GM18907 (cell line): ENCODE measurements around the gene NDUFB1.

Experiments used
- ATAC-seq: cut with Tn5 transposase; IDR thresholded peaks from one replicate; pipeline ENCODE4 v1.9.1; 2021; ENCODE audit warnings: mild to moderate bottlenecking, moderate library complexity; ENCODE audit not compliant: unreplicated experiment

NDUFB1 gene

DNA sequence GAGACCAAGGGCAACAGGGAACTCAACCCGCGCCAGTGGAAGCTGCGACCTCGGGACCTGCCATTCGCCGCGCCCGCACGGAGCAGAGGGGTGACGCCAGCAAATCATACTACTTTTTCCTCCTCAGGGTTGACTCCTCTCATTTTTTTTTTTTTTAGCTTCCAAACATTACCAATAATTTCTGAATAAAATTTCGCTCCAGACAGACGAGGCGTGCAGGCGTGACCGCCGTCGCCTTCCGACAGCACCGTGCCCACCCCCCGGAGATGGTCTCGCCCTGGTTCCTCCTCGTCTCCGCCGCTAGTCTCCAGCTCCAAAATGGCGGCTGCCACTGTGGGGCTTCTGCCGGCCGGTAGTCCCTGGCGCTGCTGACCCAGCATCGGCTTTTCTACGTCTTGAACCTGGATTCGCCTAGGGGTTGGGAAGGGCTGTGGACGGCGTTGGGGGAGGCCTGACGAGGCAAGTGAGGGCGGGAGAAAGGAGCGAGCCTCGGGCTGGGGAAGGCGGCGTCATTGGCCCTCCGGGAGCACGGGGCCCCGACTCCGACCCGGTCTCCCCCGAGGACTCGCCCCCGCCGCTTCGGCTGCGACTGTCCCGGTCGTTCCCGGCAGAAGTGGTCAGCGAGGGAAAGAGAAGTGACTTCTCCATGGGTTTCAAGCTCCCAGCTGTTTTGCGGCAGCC, at the start of gene NDUFB1, which contains the start of gene CPSF2:
Gene NDUFB1 (minus strand): TSS at position 37 of the 681 bp plus-strand sequence. CDS start 4,069 bp downstream, outside the sequence.
Gene CPSF2 (plus strand): TSS at position 300 of the 681 bp plus-strand sequence. CDS start 9,016 bp downstream, outside the sequence.
- peak; percentile 87 for ATAC-seq

DNA sequence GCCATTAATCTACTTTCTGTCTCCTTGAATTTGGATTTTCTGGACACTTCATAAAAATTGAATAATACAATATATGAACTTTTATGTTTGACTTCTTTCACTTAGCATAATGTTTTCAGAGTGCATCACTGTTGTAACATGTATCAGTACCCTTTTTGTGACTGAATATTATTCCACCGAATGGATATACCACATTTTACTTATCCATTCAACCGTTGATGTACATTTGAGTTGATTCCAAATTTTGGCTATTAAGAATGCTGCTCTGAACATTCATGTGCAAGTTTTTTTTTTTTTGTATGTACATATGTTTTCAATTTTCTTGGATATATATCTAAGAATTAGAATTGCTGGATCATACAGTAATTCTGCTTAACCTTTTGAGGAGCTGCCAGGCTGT, 43.5 kb upstream of the NDUFB1 start:
- no peak for ATAC-seq

DNA sequence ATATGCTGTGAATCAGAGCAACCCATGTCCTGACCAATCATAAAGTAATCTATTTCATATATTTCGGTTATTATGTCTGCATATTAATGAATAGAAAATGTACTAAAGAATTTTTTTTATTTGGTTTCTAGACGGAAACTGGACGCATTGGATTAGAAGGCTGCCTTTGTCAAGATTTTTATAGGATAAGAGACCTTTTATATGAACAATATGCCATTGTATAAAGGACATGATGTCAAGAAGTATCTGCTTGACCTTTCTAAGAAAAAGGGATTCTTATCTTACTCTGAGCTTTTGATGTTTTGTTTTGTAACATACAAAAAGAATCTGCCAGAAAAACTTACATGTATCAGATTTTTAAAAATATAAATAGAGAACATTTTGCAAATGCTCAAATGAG, 40.0 kb upstream of the NDUFB1 start:
- ATAC-seq = no peak

DNA sequence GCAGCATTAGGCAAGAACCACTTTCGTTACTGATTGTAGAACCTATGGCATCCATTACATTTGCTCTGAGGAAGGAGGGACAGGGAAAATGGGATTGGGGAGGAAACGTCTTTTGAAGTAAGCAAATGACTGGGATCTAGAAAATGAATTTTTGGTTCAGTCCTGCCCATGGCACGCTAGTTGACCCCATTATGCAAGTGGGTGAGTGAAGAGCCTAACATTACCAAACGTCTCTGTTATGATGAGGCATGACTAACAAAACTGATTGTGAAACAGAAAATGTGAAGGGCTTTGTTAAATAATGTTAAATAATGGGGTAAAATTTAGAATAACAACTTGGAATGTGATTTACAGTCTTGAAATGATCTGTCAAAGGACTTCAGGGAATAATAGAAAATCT, 39.1 kb upstream of the NDUFB1 start:
- no peak for ATAC-seq

DNA sequence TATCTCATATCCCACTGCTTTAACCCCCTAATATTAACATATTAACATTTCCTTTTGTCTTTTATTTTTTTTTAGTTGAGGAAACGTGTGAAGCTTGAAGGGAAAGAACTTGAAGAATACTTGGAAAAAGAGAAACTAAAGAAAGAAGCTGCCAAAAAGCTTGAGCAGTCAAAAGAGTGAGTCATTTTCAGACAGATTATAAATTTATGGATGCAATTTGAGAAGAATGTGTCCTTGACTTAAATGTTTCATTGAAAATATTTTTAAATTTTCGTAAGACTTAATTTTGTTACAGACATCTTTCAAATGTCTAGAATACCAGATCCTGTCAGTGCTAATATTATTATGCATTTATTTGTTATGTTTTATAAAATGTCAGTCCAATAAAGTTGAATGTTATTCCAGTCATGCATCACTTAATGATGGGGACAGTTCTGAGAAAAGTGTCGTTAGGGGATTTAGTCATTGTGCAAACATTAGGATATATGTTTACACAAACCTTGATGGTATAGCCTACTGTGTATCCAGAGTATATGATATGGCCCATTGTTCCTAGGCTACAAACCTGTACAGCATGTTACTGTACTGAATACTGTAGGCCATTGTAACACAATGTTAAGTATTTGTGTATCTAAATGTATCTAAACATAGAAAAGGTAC, 32.9 kb upstream of the NDUFB1 start:
- ATAC-seq = no peak

DNA sequence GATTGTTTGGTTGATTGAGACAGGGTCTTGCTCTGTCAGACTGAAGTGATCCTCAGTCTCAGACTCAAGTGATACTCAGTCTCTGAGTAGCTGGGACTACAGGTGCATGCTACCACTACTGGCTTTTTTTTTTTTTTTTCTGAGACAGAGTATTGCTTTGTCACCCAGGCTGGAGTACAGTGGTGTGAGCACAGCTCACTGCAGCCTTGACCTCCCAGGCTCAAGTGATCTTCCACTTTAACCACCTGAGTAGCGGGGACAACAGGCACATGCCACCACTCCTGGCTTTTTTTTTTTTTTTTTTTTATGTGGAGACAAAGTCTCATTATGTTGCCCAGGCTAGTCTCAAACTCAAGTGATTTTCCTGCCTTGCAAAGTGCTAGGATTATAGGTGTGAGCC, 32.1 kb upstream of the NDUFB1 start:
- ATAC-seq = no peak

DNA sequence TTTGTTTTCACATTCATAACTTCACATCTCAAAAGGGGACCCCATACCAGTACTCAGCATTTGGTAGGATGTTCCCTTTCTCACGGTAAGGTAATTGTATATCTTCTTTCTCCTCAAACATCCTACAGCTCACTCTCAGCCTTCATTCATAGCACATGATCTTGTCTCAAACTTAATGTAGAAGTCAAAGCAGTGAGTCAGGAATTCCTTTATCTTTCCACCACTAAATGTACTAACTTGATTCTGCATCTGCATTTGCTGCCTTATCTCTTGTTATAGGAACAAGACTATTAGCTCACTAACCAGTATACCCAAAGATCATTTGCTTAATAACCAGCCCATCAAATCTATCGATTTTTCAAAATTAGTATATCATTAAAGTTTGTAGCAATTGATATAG, 23.2 kb upstream of the NDUFB1 start:
- no peak for ATAC-seq

DNA sequence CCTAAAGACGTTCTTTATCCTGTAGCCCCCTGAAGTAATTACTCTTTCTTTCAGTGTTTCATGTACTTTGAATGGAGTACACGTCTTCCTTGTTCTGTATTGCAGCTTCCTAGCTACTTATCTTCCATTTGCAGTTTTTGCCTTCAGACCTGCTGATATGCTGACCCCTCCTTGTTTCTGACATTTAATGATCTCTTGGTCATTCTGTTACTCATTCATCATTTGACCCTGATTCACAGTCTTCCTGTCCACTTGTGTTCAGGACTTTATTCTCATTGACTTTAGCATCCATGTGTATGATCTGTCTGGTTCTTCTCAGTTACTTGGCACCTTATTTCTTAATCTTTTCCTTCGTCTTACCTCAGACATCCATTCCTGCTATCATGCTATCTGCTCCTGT, 22.5 kb upstream of the NDUFB1 start:
- ATAC-seq = no peak

DNA sequence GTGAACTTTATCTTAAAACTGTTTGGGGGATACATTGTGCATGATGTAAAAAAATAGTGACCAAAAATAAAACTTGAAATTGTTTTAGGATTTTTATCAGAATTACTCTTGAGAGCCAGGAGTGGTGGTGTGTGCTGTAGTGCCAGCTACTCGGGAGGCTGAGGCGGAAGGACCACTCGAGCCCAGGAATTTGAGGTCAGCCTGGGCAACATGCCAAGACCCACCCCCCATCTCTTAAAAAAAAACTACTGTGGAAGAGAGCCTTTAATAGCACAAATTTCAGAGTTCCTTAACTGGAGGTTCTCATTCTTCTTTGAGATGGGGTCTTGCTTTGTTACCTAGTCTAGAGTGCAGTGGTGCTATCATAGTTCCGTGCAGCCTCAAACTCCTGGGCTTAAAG, 21.8 kb upstream of the NDUFB1 start:
- ATAC-seq = no peak

DNA sequence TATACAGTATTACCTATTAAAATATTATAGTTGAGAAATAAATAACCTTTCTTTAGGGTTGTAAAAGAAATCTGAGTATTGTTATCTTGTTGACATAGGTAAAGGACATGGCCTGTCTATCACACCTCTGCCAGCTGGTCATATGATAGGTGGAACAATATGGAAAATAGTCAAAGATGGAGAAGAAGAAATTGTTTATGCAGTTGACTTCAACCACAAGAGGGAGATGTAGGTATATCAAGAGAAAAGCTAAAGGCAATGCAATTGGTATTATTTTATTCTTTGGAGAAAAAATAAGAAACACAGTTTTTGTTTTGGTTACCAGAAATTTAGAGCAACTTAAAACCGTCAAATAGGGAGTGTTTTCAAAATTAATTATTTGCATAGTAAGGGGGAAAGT, 13.8 kb upstream of the NDUFB1 start:
- ATAC-seq = no peak

DNA sequence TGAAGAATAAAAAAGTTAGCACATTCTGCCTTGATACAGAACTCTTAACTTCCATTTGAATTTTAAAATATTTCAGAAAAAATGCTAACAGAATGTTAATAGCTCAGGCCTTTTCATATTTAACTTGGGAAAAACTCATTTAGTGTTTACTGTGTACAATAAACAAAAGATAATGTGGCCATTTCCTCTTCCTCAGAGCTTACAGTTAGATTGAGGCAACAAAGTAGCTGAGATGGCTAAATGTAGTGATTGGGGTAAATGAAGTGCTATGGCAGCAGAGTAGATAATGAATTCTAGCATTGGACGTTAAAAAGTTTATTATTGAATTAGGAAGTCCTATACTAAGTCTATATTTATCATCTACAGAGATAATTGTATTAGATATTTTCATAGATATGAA, 12.9 kb upstream of the NDUFB1 start:
- no peak for ATAC-seq

DNA sequence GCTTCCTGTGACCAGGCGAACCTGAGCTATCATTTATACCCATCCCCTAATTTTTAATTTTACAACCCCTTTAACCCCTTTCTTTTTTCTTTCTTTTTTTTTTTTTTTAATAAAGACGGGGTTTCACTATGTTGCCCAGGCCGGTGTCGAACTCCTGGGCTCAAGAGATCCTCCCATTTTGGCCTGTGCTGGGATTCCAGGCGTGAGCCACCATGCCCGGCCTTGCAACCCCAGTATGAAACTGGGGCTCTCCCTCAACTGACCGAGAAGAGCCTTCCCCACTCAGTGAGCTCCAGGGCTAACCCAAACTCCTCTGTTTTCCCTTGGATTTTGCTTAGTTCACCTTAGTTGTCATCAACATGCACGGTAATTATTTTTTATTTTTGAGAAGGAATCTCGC, 1.3 kb upstream of the NDUFB1 start:
- ATAC-seq = no peak

DNA sequence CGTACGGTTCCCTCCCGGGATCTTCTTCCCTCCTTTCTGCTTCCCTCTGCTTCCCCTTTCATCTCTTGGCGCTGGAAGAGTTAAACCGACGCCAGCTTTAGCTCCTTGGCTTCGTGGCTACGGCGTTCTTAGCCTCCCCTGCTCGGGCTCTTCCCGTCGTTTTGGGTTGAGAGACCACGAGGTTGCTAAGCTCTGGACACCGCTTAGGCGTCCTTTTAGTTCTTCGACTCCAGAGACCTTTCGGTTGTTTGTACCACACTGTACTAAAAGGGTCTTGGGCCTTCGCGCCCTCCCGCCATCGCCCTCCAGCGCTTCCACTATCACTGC, 808 bp upstream of the NDUFB1 start:
- ATAC-seq = peak; percentile 20

DNA sequence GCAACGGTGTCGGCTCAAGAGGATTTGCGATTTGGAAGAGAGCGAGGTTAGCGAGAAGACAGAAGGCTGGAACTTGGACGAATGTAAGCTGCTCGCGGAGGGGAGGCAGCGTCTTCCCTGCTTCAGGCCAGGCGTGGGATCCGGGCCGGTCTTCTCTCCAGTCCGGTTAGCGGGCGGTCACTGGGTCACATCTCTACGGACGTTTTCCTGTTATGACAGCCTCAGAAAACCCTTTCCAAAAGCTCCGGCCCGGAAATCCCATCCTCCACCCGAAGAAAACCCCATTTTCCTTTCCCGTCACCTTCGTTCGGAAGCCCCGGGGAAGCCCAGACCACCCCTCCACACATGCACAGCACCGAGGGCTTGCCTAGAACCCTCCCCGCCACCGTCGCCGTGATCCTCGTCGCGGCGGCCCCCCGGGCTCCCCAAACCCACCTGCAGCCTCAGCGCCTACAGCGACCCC, 268 bp downstream of the NDUFB1 start:
- peak; percentile 29 for ATAC-seq

DNA sequence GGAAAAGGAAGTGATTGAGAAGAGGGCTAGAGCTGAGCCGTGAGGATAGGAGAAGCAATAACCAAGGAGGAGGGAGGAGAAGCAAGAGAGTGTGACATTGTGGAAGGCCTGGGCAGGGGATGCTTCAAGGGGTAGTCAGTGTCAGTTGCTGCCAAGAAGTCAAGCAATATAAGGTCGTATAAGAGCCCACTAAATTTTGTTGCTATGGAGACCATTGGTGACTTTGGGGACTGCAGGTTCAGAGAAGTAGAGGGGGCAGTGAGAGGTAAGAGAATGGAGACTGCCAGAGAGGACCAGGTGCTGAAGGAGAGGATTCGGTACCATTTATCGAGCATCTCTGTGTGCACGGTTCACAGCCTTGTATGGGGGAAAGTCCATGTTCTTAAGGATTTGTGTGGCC, 12.0 kb downstream of the NDUFB1 start:
- no peak for ATAC-seq

DNA sequence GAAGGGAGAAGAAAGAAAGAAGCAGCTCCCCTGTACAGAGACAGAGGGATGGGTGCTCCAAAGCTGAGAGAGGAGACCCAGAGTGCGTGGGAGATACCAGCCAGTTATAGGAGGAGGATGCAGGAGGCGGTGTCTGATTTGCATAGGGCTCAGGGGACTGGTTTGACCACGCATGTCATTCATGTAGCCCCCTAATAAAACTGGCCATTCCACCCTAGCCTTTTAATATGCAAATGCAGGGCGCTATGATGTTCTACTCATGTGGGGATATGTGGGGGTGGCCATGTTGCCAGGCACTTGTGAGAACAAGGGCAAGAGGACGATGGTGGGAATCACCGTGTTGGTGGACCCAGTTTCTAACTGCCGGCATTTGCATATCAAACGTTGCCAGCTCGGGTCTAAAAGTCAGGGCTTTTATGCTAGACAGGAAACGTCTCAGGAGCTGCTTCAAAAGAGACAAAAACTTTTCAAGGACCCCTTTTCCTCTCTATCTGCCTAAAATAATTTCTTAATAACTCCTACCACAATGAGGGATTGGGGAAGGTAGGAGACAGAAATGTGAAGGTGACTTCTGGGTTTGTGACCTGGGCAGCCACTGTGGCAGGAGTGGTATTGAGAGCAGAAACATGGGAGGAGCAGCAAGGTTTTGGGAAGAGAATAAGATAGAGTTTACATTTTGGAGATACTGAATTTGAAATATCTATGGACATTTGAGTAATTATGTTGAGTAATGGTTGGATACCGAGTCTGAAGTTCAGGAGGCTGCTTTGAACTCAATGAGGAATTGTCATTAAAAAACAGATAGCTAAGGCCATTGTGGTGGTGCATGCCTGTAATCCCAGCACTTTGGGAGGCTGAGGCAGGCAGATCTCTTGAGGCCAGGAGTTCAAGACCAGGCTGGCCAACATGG, 12.9 kb downstream of the NDUFB1 start:
- no peak for ATAC-seq

DNA sequence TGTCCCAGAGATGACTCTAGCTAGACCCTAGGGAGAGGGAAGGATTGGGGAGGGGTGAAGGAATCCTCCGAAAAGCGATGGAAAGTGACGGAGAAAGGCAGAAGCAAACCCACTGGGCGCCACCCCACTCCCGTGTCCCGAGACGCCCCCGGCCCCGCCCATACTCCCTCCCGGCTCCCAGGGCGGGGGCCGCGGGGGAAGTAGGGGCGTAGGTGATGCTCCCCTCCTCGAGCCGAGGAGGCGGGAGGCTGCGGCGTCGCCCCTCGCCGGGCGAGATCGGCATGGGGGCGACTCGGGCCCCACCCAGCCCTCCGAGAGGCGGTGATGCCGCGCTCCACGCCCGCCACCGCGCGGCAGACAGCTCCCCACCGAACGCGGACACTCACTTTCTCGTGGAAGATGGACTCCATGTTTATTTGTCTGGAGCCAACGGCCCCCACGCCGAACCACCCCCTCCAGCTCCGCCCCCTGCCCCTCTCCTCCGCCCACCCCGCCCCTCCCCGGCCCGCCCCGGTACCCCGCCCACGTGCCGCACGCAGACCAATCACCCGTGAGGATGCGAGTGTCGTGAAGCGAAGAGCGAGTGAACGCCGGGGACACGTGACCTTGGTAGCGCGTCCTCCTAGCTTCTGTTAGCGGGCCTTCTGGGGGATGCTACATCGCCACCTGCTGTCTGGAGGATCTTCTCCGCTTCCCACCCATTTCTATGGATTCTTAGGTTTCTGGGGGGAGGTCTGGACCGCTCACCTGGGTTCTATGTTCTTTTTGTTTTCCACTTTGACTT, 15.2 kb downstream of the NDUFB1 start, which contains the start of gene ATXN3:
Gene ATXN3 (minus strand): TSS at position 440 of the 784 bp plus-strand sequence. CDS start 30 bp downstream, at position 410.
- peak; percentile 88 for ATAC-seq

DNA sequence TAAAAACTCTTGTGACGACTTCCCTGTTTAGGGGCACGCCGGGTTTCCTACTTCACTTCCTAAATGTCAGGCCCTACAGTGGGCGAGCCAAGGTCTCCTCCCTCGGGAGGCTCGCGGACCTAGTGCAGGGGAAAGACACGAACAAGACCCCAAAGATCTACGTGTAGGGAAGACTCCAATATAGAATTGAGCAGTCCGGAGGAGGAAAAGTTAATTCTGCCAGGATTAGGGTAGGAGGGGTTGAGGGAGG, 15.7 kb downstream of the NDUFB1 start:
- ATAC-seq = peak; percentile 21

DNA sequence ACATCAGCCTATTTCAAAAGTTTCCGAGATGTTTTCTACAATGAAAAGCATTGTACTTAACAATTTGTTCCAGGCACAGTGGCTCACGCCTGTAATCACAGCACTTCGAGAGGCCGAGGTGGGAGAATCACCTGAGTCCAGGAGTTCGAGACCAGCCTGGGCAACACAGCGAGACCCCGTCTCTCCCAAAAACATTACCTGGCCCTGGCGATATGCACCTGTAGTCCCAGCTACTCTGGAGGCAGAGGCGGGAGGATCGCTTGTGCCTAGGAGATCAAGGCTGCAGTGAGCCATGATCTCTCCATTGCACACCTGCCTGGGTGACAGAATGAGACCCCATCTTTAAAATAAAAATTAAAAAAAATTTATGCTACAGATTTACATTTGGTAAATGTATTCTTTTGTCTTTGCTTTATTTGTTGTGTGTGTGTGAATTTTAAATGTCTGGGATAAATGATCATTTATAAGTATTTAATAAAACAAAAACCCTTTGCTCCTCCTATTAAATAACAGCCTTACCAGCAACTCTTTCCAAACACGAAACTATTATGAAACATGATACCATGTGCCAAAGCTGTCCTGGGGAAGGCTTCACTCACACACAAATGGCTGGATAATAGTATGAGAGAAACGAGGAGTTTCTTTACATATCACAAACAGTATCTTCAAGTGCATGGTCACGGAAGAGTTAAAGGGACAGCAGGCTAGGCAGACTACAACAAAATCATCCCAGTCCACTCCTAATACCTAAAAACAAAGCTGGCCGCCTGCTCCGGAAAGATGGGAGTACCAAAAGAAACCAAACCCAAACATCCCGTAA, 16.2 kb downstream of the NDUFB1 start:
- no peak for ATAC-seq

DNA sequence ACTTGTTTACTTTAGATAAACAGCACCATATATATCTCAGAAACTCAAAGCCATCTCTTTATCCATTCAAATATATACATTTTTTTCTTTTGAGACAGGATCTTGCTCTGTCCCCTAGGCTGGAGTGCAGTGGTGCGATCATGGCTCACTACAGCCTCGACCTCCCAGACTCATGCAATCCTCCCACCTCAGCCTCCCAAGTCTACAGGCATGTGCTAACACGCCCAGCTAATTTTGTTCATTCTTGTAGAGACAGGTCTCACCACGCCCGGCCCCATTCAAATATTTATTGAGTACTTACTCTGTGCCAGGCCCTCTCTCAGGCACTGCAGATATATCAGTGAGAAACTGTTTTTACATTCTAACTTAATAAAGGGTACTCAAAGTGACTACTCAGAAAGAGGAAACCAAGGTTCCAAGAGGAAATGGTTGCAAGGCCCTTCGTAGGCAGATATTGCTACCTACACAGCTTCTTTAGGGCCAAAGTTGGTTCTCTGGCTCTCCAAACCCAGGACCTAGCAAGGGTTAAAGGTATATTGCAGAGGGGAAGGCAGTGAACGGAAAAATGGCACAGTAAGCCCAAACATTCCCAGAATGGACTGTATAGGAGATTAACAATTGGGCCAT, 18.0 kb downstream of the NDUFB1 start:
- ATAC-seq = no peak
